ENCODE data around the gene CWC25.
A peak's percentile ranks its signal among the peaks of the same experiment; 100 is the strongest.
"Not testable (repeated sequence)": the region's sequence is repeated elsewhere in the genome, so short reads cannot be mapped to it uniquely, and the experiment has no call there.

CWC25 gene

GRCh38 chr17:38790148-38790707, 34.9 kb downstream of the CWC25 start:
- DNase-seq (ENCODE audit: extremely low spot score, insufficient read length, low read depth); FAIRE-seq: not testable (repeated sequence)

GRCh38 chr17:38789185-38789584, 35.9 kb downstream of the CWC25 start:
- FAIRE-seq, result no peak
- no peak for DNase-seq (ENCODE audit: extremely low spot score, insufficient read length, low read depth)

GRCh38 chr17:38787999-38788398, 37.1 kb downstream of the CWC25 start:
- not testable (repeated sequence) for FAIRE-seq; DNase-seq (ENCODE audit: extremely low spot score, insufficient read length, low read depth)

GRCh38 chr17:38786372-38786771, 38.7 kb downstream of the CWC25 start:
- DNase-seq (ENCODE audit: extremely low spot score, insufficient read length, low read depth) (no peak), FAIRE-seq (no peak)

GRCh38 chr17:38783227-38783626, 41.9 kb downstream of the CWC25 start:
- no peak for DNase-seq (ENCODE audit: extremely low spot score, insufficient read length, low read depth)
- FAIRE-seq, result no peak

GRCh38 chr17:38779965-38780752, 45.0 kb downstream of the CWC25 start:
- FAIRE-seq, result no peak
- DNase-seq (ENCODE audit: extremely low spot score, insufficient read length, low read depth), result no peak

GRCh38 chr17:38777641-38778250, 47.4 kb downstream of the CWC25 start:
- DNase-seq (ENCODE audit: extremely low spot score, insufficient read length, low read depth), result no peak
- no peak for FAIRE-seq

- DNase-seq (ENCODE audit: extremely low spot score, insufficient read length, low read depth), result no peak
- no peak for FAIRE-seq
Observed at GRCh38 chr17:38773258-38773657, 51.9 kb downstream of the CWC25 start.

- no peak for FAIRE-seq
- no peak for DNase-seq (ENCODE audit: extremely low spot score, insufficient read length, low read depth)
Observed at GRCh38 chr17:38768417-38768816, 56.7 kb downstream of the CWC25 start.

GRCh38 chr17:38766341-38766740, 58.8 kb downstream of the CWC25 start:
- FAIRE-seq (no peak), DNase-seq (ENCODE audit: extremely low spot score, insufficient read length, low read depth) (no peak)

GRCh38 chr17:38762231-38762630, 62.9 kb downstream of the CWC25 start:
- DNase-seq (ENCODE audit: extremely low spot score, insufficient read length, low read depth), result no peak
- FAIRE-seq, result no peak

GRCh38 chr17:38761612-38762011, 63.5 kb downstream of the CWC25 start:
- FAIRE-seq, result no peak
- no peak for DNase-seq (ENCODE audit: extremely low spot score, insufficient read length, low read depth)

- DNase-seq (ENCODE audit: extremely low spot score, insufficient read length, low read depth), result no peak
- FAIRE-seq, result no peak
Observed at GRCh38 chr17:38753071-38753506, 72.0 kb downstream of the CWC25 start.

GRCh38 chr17:38752308-38753070, 72.6 kb downstream of the CWC25 start, which contains the start of gene PSMB3:
Gene PSMB3, plus strand, starts transcription at chr17:38752741. Its CDS starts 86 bp downstream, at chr17:38752827.
- DNase-seq (ENCODE audit: extremely low spot score, insufficient read length, low read depth), result peak; percentile 92
- no peak for FAIRE-seq

- FAIRE-seq (no peak), DNase-seq (ENCODE audit: extremely low spot score, insufficient read length, low read depth) (no peak)
Observed at GRCh38 chr17:38751808-38752307, 73.3 kb downstream of the CWC25 start.

- DNase-seq (ENCODE audit: extremely low spot score, insufficient read length, low read depth) (no peak), FAIRE-seq (no peak)
Observed at GRCh38 chr17:38751144-38751807, 73.8 kb downstream of the CWC25 start.

All from GM18507 (cell line).